Memory B cell (primary cell): ENCODE measurements around the gene MAML3.

Experiments used
- ATAC-seq: fragments of 150-1000 bp; cut with Tn5 transposase; 2 replicates; pipeline ENCODE4 v1.10.0; 2021; ENCODE audit warnings: low read depth, mild to moderate bottlenecking, moderate library complexity
- DNase-seq, 2 donors: peaks; one replicate each; pipeline ENCODE4 v3.0.0; 2022; ENCODE audit warnings: low spot score in 2 of 2
- H3K27ac Mint-ChIP-seq: one replicate; pipeline ENCODE4 v1.8.0; 2022; ENCODE audit warnings: mild to moderate bottlenecking, moderate library complexity, mixed read lengths
- H3K27me3 Mint-ChIP-seq: one replicate; pipeline ENCODE4 v1.8.0; 2022; ENCODE audit warnings: mixed read lengths
- H3K36me3 Mint-ChIP-seq: one replicate; pipeline ENCODE4 v1.8.0; 2022; ENCODE audit warnings: mild to moderate bottlenecking, mixed read lengths
- H3K4me1 Mint-ChIP-seq: one replicate; pipeline ENCODE4 v1.8.0; 2022; ENCODE audit warnings: mixed read lengths
- H3K4me3 Mint-ChIP-seq: one replicate; pipeline ENCODE4 v1.8.0; 2022; ENCODE audit warnings: mild to moderate bottlenecking, moderate library complexity, mixed read lengths
- H3K9me3 Mint-ChIP-seq: one replicate; pipeline ENCODE4 v1.8.0; 2022; ENCODE audit warnings: mixed read lengths

MAML3 gene

GRCh38 chr4:139873111-139873860, 280.7 kb downstream of the MAML3 start:
- DNase-seq, result no peak
- Mint-ChIP-seq H3K9me3 (peaks cover 5% of the 10 kb centered on the region), H3K27ac (no peak overlapping the region), H3K36me3 (peaks cover 2% of the 10 kb centered on the region), H3K27me3 (peaks cover 15% of the 10 kb centered on the region), H3K4me1 (peaks cover 3% of the 10 kb centered on the region), H3K4me3 (no peak overlapping the region)
- ATAC-seq, result no peak

- DNase-seq (no peak), ATAC-seq (no peak)
- Mint-ChIP-seq H3K36me3 (peaks cover 2% of the 10 kb centered on the region), H3K27ac (no peak overlapping the region), H3K27me3 (peaks cover 11% of the 10 kb centered on the region), H3K4me3 (no peak overlapping the region), H3K4me1 (peaks cover 3% of the 10 kb centered on the region), H3K9me3 (peaks cover 5% of the 10 kb centered on the region)
Observed at GRCh38 chr4:139872274-139872673, 281.7 kb downstream of the MAML3 start.

GRCh38 chr4:139869810-139870209, 284.2 kb downstream of the MAML3 start:
- Mint-ChIP-seq H3K27ac (no peak overlapping the region), H3K9me3 (peaks cover 5% of the 10 kb centered on the region), H3K4me1 (peaks cover 3% of the 10 kb centered on the region), H3K4me3 (no peak overlapping the region), H3K36me3 (peaks cover 2% of the 10 kb centered on the region), H3K27me3 (peaks cover 9% of the 10 kb centered on the region)
- ATAC-seq (no peak), DNase-seq (no peak)

GRCh38 chr4:139866276-139866962, 287.6 kb downstream of the MAML3 start:
- H3K4me3 Mint-ChIP-seq, result no peak overlapping the region
- H3K27me3 Mint-ChIP-seq, result peaks cover 8% of the 10 kb centered on the region
- H3K36me3 Mint-ChIP-seq, result no peaks in the 10 kb centered on the region
- H3K27ac Mint-ChIP-seq, result no peak overlapping the region
- no peak for DNase-seq
- ATAC-seq, result no peak
- H3K4me1 Mint-ChIP-seq, result no peaks in the 10 kb centered on the region
- no peaks in the 10 kb centered on the region for H3K9me3 Mint-ChIP-seq

- no peaks in the 10 kb centered on the region for H3K36me3 Mint-ChIP-seq
- no peak overlapping the region for H3K4me3 Mint-ChIP-seq
- DNase-seq (no peak), ATAC-seq (no peak)
- H3K9me3 Mint-ChIP-seq, result no peaks in the 10 kb centered on the region
- H3K27ac Mint-ChIP-seq, result no peak overlapping the region
- peaks cover 8% of the 10 kb centered on the region for H3K27me3 Mint-ChIP-seq
- H3K4me1 Mint-ChIP-seq, result no peaks in the 10 kb centered on the region
Observed at GRCh38 chr4:139865537-139865936, 288.4 kb downstream of the MAML3 start.

- peaks cover 12% of the 10 kb centered on the region for H3K27me3 Mint-ChIP-seq
- H3K4me1 Mint-ChIP-seq, result no peaks in the 10 kb centered on the region
- ATAC-seq (no peak), DNase-seq (no peak)
- no peak overlapping the region for H3K27ac Mint-ChIP-seq
- no peaks in the 10 kb centered on the region for H3K36me3 Mint-ChIP-seq
- H3K9me3 Mint-ChIP-seq, result no peaks in the 10 kb centered on the region
- no peak overlapping the region for H3K4me3 Mint-ChIP-seq
Observed at GRCh38 chr4:139863531-139863930, 290.5 kb downstream of the MAML3 start.

GRCh38 chr4:139861471-139861870, 292.5 kb downstream of the MAML3 start:
- Mint-ChIP-seq H3K36me3 (no peaks in the 10 kb centered on the region), H3K27ac (no peak overlapping the region), H3K4me1 (no peaks in the 10 kb centered on the region), H3K4me3 (no peak overlapping the region), H3K9me3 (no peaks in the 10 kb centered on the region), H3K27me3 (peaks cover 13% of the 10 kb centered on the region)
- ATAC-seq, result no peak
- no peak for DNase-seq

GRCh38 chr4:139860435-139861024, 293.5 kb downstream of the MAML3 start:
- Mint-ChIP-seq H3K4me3 (no peak overlapping the region), H3K9me3 (no peaks in the 10 kb centered on the region)

GRCh38 chr4:139859876-139860275, 294.1 kb downstream of the MAML3 start:
- ATAC-seq, result no peak
- Mint-ChIP-seq H3K27me3 (peaks cover 15% of the 10 kb centered on the region), H3K27ac (no peak overlapping the region), H3K36me3 (no peaks in the 10 kb centered on the region), H3K4me1 (no peaks in the 10 kb centered on the region), H3K4me3 (no peak overlapping the region), H3K9me3 (no peaks in the 10 kb centered on the region)
- no peak for DNase-seq

More at GRCh38 chr4:139860435-139861024, 293.5 kb downstream of the MAML3 start:
- H3K27ac Mint-ChIP-seq, result no peak overlapping the region
- DNase-seq, result no peak
- no peak for ATAC-seq
- H3K36me3 Mint-ChIP-seq, result no peaks in the 10 kb centered on the region
- H3K4me1 Mint-ChIP-seq, result no peaks in the 10 kb centered on the region
- H3K27me3 Mint-ChIP-seq, result peaks cover 15% of the 10 kb centered on the region

- peaks cover 15% of the 10 kb centered on the region for H3K27me3 Mint-ChIP-seq
- DNase-seq (no peak), ATAC-seq (no peak)
- H3K4me1 Mint-ChIP-seq, result no peaks in the 10 kb centered on the region
- H3K27ac Mint-ChIP-seq, result no peak overlapping the region
- H3K36me3 Mint-ChIP-seq, result no peaks in the 10 kb centered on the region
- H3K4me3 Mint-ChIP-seq, result no peak overlapping the region
- no peaks in the 10 kb centered on the region for H3K9me3 Mint-ChIP-seq
Observed at GRCh38 chr4:139858436-139859205, 295.4 kb downstream of the MAML3 start.

GRCh38 chr4:139857977-139858376, 296.0 kb downstream of the MAML3 start:
- H3K27me3 Mint-ChIP-seq, result peaks cover 16% of the 10 kb centered on the region
- no peak for DNase-seq
- ATAC-seq, result no peak
- no peak overlapping the region for H3K4me3 Mint-ChIP-seq
- H3K36me3 Mint-ChIP-seq, result no peaks in the 10 kb centered on the region
- no peaks in the 10 kb centered on the region for H3K4me1 Mint-ChIP-seq
- no peak overlapping the region for H3K27ac Mint-ChIP-seq
- H3K9me3 Mint-ChIP-seq, result no peaks in the 10 kb centered on the region

GRCh38 chr4:139857021-139857420, 297.0 kb downstream of the MAML3 start:
- H3K27me3 Mint-ChIP-seq, result peaks cover 13% of the 10 kb centered on the region
- no peak overlapping the region for H3K4me3 Mint-ChIP-seq
- H3K4me1 Mint-ChIP-seq, result no peaks in the 10 kb centered on the region
- H3K9me3 Mint-ChIP-seq, result no peaks in the 10 kb centered on the region
- H3K27ac Mint-ChIP-seq, result no peak overlapping the region
- no peaks in the 10 kb centered on the region for H3K36me3 Mint-ChIP-seq
- DNase-seq (no peak), ATAC-seq (no peak)

GRCh38 chr4:139854668-139855403, 299.1 kb downstream of the MAML3 start:
- ATAC-seq, result no peak
- Mint-ChIP-seq H3K4me1 (no peaks in the 10 kb centered on the region), H3K36me3 (no peaks in the 10 kb centered on the region), H3K9me3 (no peaks in the 10 kb centered on the region), H3K4me3 (no peak overlapping the region), H3K27me3 (peaks cover 7% of the 10 kb centered on the region), H3K27ac (no peak overlapping the region)
- DNase-seq, result no peak
